ENCODE data around the gene REPS1. TPM values are rescaled to one million over a fixed set of nuclear protein-coding genes. Genes with fewer than 3 reads are reported as not detected.

The REPS1 gene
- total and polyA plus RNA-seq, 9 donors, result 20.4 to 65.6 (median 41.0) TPM

- intact Hi-C loops (cut with DNase I), result loop anchor here in 1 of 4 donors (10.0 kb wide), 1 partner anchor 167 kb away; no protein-coding TSS in a partner anchor
- DNase-seq, result no peak
- Histone ChIP-seq H3K4me3 (no peak overlapping the region), H3K27me3 (no peaks in the 10 kb centered on the region), H3K36me3 (no peaks in the 10 kb centered on the region), H3K27ac (no peak overlapping the region), H3K4me1 (ENCODE audit: insufficient read depth) (peaks cover 8% of the 10 kb centered on the region), H3K9me3 (no peaks in the 10 kb centered on the region)
- TF ChIP-seq EP300 (IDR thresholded peaks at IDR 0.05) (no peak), POLR2A (IDR thresholded peaks at IDR 0.05) (no peak), CTCF (IDR thresholded peaks at IDR 0.05) (no peak)
- 52 to 61% (median 58%) methylated on average over 2 of the region's 2 CpGs for WGBS, 3 donors
Measured at GRCh38 chr6:138981416-138981815, 6.6 kb downstream of the REPS1 start.

DNA sequence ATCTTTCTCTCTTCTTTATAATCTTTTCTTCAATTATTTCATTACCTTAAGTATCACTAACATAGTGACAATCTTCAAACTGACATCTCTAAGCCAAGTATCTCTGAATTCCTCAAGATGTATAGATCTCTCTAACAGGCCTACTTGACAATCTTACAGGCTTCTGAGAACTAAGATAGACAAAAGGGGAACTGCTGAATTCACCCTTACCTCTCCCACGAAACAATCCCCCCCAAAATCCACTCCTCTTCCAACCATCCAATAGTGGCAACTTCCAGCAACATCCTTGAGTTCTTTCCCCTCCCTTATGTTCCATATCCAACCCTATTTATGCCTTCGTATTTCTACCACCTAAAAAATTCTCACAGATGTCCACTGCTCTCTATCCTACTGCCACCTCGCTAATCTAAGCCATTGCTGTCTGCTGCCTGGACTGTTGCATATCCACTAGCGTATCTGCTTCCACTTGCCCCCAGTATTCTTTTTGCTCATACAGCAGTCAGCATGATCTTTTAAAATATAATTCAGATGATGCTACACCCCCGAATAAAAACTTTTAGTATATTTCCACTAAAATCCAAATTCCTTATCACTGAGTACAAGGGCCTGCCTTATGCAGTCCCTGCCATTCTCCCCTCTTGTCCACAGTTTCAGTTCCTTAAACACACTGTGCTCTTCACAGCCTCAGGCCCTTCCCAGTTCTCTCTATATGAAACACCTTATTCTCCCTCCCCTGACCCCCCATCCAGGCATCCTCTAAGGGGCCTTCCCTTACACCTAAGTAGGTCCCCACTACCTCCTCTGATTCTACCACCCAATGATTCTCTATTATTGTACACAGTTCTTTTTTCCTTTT lies 8.0 kb downstream of the REPS1 start:
- H3K9me3 ChIP-seq, result no peaks in the 10 kb centered on the region
- no peaks in the 10 kb centered on the region for H3K36me3 ChIP-seq
- no peaks in the 10 kb centered on the region for H3K27me3 ChIP-seq
- intact Hi-C loops (cut with DNase I), result loop anchor here in 2 of 4 donors (10.0 kb wide), 2 partner anchors 165 to 385 kb away; no protein-coding TSS in a partner anchor
- no peak for DNase-seq
- WGBS, 3 donors, result 94 to 97% (median 96%) methylated on average over 5 of the region's 5 CpGs
- TF ChIP-seq EP300 (IDR thresholded peaks at IDR 0.05), result no peak
- H3K4me3 ChIP-seq, result no peak overlapping the region
- H3K4me1 ChIP-seq (ENCODE audit: insufficient read depth), result peaks cover 6% of the 10 kb centered on the region
- H3K27ac ChIP-seq, result no peak overlapping the region

DNA sequence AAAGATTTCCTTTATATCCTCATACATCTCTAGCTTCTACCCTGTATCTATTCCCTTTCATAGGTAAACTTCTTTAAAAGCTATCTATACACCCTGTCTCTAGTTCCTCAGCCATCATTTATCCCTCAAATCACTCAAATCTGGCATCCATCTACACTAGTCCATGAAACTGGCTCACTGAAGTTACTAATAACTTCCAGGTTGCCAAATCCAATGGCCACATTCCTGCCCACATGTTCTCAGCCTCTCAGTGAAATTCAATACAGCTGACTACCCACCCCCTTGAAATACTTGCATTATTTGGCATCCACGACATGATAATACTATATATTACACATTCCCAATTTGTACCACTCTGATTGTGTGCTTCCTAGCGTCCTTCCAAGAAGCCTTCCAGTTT lies 8.7 kb downstream of the REPS1 start:
- Histone ChIP-seq H3K27me3 (no peaks in the 10 kb centered on the region), H3K4me1 (ENCODE audit: insufficient read depth) (peaks cover 4% of the 10 kb centered on the region), H3K9me3 (no peaks in the 10 kb centered on the region), H3K36me3 (no peaks in the 10 kb centered on the region), H3K27ac (no peak overlapping the region), H3K4me3 (no peak overlapping the region)
- intact Hi-C loops (cut with DNase I), result loop anchor here in 1 of 4 donors (10.0 kb wide), 1 partner anchor 385 kb away; no protein-coding TSS in a partner anchor
- TF ChIP-seq EP300 (IDR thresholded peaks at IDR 0.05) (no peak), CTCF (IDR thresholded peaks at IDR 0.05) (no peak), POLR2A (IDR thresholded peaks at IDR 0.05) (no peak)
- WGBS, 3 donors, result 66 to 88% (median 86%) methylated on average over 2 of the region's 2 CpGs
- DNase-seq, result no peak

DNA sequence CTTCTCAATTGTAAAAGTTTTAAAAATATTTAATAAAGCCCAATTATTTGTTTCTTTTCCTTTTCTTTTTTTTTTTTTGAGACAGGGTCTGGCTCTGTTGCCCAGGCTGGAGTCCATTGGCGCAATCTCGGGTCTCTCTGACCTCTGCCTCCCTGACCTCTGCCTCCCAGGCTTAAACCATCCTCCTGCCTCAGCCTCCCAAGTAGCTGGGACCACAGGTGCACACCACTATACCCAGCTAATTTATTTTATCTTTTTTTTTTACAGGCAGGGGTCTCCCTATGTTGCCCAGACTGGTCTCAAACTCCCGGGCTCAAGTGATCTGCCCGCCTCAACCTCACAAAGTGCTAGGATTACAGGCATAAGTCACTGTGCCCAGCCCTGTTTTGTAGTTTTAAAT lies 9.8 kb downstream of the REPS1 start:
- no peak for DNase-seq
- Histone ChIP-seq H3K27me3 (no peaks in the 10 kb centered on the region), H3K36me3 (no peaks in the 10 kb centered on the region), H3K4me3 (no peak overlapping the region), H3K27ac (no peak overlapping the region), H3K9me3 (no peaks in the 10 kb centered on the region), H3K4me1 (ENCODE audit: insufficient read depth) (peaks cover 6% of the 10 kb centered on the region)
- 94 to 97% (median 96%) methylated on average over 4 of the region's 4 CpGs for WGBS, 3 donors
- TF ChIP-seq POLR2A (IDR thresholded peaks at IDR 0.05) (no peak), EP300 (IDR thresholded peaks at IDR 0.05) (no peak), CTCF (IDR thresholded peaks at IDR 0.05) (no peak)
- intact Hi-C loops (cut with DNase I), result loop anchor here in 1 of 4 donors (10.0 kb wide), 1 partner anchor 387 kb away; no protein-coding TSS in a partner anchor

Data from ovary (tissue), 9 donors.